ENCODE measurements around the gene UBALD1.
"Not testable (repeated sequence)": the region's sequence is repeated elsewhere in the genome, so short reads cannot be mapped to it uniquely, and the experiment has no call there.

Gene UBALD1

GRCh38 chr16:4650443-4651074, 35.9 kb upstream of the UBALD1 start:
- not testable (repeated sequence) for H3K4me3 Mint-ChIP-seq, H3K9me3 Mint-ChIP-seq, H3K27me3 Mint-ChIP-seq
- H3K36me3 Mint-ChIP-seq = peaks cover 50% of the 10 kb centered on the region
- ATAC-seq = peak; percentile 45
- H3K4me1 Mint-ChIP-seq = peaks cover 45% of the 10 kb centered on the region
- H3K27ac Mint-ChIP-seq = peak overlapping the region; percentile 71

DNA sequence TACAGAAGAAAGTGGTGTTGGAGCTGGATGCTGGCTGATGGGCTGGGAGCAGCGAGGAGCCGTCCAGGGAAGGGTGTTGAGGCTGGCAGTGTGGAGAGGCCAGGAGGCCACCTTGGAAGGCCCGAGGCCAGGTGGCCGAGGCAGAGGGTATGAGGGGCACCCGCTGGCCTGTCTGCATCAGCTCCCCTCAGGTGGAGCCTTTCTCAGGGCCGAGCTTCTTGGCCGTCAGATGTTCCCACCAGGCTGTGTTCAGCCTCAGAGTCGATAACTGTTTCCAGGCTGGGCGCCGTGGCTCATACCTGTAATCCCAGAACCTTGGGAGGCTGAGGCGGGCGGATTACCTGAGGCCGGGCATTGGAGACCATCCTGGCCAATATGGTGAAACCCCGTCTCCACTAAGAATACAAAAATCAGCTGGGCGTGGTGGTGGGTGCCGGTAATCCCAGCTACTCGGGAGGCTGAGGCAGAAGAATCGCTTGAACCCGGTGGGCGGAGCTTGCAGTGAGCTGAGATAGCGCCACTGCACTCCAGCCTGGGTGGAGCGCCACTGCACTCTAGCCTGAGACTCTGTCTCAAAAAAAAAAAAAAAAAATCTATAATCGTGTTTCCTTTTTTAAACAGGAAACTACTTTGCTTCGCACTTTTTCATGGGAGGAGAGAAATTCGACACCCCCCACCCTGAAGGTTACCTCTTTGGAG, 35.2 kb upstream of the UBALD1 start:
- H3K4me1 Mint-ChIP-seq = peaks cover 51% of the 10 kb centered on the region
- H3K36me3 Mint-ChIP-seq = peaks cover 55% of the 10 kb centered on the region
- no peak for ATAC-seq
- no peak overlapping the region for H3K4me3 Mint-ChIP-seq
- no peaks in the 10 kb centered on the region for H3K9me3 Mint-ChIP-seq
- H3K27ac Mint-ChIP-seq = peak overlapping the region; percentile 57
- no peaks in the 10 kb centered on the region for H3K27me3 Mint-ChIP-seq

DNA sequence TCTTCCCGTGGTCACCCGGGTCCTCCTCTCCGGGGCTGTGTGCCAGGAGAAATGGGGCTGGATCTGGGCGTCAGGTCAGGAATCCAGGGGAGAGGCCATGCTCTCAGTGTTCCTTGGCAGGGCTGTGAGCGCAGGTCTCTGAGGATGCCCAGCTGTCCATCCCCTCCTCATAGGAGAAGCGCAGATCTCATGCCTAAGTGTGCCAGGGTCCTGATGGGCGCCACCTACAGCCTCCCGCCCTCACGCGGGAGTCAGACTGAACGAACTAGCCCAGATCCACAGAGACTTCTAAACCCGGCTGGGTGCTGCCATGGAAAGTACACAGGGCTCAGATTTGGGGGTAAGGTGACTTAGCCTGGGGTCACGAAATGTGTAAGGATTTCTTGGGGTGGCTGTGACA, 34.2 kb upstream of the UBALD1 start:
- peak overlapping the region; percentile 37 for H3K4me3 Mint-ChIP-seq
- H3K9me3 Mint-ChIP-seq = no peaks in the 10 kb centered on the region
- H3K27ac Mint-ChIP-seq = peak overlapping the region; percentile 57
- peaks cover 55% of the 10 kb centered on the region for H3K36me3 Mint-ChIP-seq
- H3K27me3 Mint-ChIP-seq = no peaks in the 10 kb centered on the region
- H3K4me1 Mint-ChIP-seq = peaks cover 51% of the 10 kb centered on the region
- ATAC-seq = no peak

- ATAC-seq = no peak
- Mint-ChIP-seq H3K4me1 (peaks cover 45% of the 10 kb centered on the region), H3K4me3 (no peak overlapping the region), H3K27me3 (no peaks in the 10 kb centered on the region), H3K9me3 (no peaks in the 10 kb centered on the region), H3K36me3 (peaks cover 48% of the 10 kb centered on the region), H3K27ac (no peak overlapping the region)
Measured at GRCh38 chr16:4647644-4647980, 32.9 kb upstream of the UBALD1 start.

- no peaks in the 10 kb centered on the region for H3K27me3 Mint-ChIP-seq
- H3K4me1 Mint-ChIP-seq = peaks cover 39% of the 10 kb centered on the region
- H3K4me3 Mint-ChIP-seq = no peak overlapping the region
- H3K27ac Mint-ChIP-seq = no peak overlapping the region
- peaks cover 42% of the 10 kb centered on the region for H3K36me3 Mint-ChIP-seq
- no peaks in the 10 kb centered on the region for H3K9me3 Mint-ChIP-seq
- no peak for ATAC-seq
Measured at GRCh38 chr16:4646773-4647643, 32.3 kb upstream of the UBALD1 start.

DNA sequence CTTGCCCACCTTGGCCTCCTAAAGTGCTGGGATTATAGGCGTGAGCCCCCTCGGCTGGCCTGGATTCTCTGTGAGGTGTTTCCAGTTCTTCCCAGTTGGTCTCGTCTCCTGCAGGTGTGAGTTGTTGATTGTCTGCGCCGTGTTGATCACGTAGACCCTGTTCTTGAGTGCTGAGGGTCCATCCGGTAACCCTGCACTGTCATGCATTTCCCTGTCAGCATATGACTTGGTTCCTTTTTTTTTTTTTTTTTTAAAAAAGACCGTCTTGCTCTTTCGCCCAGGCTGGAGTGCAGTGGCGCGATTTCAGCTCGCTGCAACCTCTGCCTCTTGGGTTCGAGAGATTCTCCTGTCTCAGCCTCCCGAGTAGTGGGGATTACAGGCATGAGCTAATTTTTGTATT, 27.2 kb upstream of the UBALD1 start:
- H3K4me3 Mint-ChIP-seq = no peak overlapping the region
- no peak for ATAC-seq
- no peaks in the 10 kb centered on the region for H3K9me3 Mint-ChIP-seq
- H3K4me1 Mint-ChIP-seq = peaks cover 46% of the 10 kb centered on the region
- no peaks in the 10 kb centered on the region for H3K27me3 Mint-ChIP-seq
- H3K27ac Mint-ChIP-seq = no peak overlapping the region
- H3K36me3 Mint-ChIP-seq = peaks cover 13% of the 10 kb centered on the region

DNA sequence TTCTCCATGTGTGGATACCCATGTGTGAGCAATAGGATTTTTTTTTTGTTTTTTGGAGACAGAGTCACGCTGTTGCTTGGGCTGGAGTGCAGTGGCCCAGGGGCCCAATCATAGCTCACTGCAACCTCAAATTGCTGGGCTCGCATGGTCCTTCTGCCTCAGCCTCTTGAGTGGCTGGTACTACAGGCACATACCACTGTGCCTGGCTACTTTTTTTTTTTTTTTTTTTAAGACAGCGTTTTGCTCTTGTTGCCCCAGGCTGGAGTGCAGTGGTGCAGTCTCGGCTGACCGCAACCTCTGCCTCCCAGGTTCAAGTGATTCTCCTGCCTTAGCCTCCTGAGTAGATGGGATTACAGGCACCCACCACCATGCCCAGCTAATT, 26.6 kb upstream of the UBALD1 start:
- Mint-ChIP-seq H3K27ac (peak overlapping the region; percentile 31), H3K36me3 (peaks cover 13% of the 10 kb centered on the region), H3K27me3 (no peaks in the 10 kb centered on the region), H3K9me3 (no peaks in the 10 kb centered on the region), H3K4me3 (no peak overlapping the region), H3K4me1 (peaks cover 46% of the 10 kb centered on the region)
- ATAC-seq = no peak

DNA sequence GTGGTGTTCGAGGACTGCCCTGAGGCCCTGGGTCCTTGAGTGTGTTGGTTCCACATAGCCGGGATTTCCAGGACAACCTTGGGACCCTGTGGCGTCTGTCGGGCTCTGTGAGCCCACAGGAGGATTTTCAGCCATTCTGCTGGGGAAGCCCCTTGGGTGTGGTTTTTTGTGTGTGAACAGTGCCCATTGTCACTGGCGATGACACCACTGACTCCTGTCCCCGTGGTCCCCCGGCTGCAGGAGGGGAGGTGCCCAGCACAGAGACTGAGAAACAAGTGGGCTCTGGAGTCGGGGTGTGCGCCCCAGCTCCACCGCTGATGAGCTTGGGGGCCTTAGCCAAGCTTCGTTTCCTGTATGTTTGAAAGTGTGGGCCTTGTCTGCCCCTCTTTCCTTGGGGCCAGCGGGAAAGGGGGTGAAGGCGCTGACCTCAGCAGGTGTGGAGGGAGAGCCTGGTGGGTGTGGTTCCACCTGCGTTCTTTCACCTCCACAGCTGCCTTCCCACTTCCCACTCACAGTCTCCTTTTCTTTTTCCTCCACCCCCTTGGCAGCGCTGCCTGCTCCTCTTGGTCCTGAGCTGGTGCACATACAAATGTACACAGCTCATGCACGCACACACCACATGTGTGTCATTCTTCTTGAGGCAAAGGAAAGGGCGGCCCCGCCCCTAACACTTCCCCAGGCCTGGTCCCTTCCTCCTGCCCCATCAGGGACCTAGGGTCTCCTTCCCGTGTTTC, 26.1 kb upstream of the UBALD1 start:
- Mint-ChIP-seq H3K4me3 (no peak overlapping the region), H3K27me3 (no peaks in the 10 kb centered on the region), H3K4me1 (peaks cover 44% of the 10 kb centered on the region), H3K36me3 (peaks cover 13% of the 10 kb centered on the region), H3K27ac (peak overlapping the region; percentile 31), H3K9me3 (no peaks in the 10 kb centered on the region)
- ATAC-seq = no peak

- H3K27ac Mint-ChIP-seq = no peak overlapping the region
- H3K27me3 Mint-ChIP-seq = no peaks in the 10 kb centered on the region
- no peaks in the 10 kb centered on the region for H3K9me3 Mint-ChIP-seq
- ATAC-seq = no peak
- H3K4me3 Mint-ChIP-seq = no peak overlapping the region
- peaks cover 6% of the 10 kb centered on the region for H3K36me3 Mint-ChIP-seq
- H3K4me1 Mint-ChIP-seq = peaks cover 37% of the 10 kb centered on the region
Measured at GRCh38 chr16:4639899-4640509, 25.3 kb upstream of the UBALD1 start.

- H3K36me3 Mint-ChIP-seq = peaks cover 13% of the 10 kb centered on the region
- peaks cover 37% of the 10 kb centered on the region for H3K4me1 Mint-ChIP-seq
- no peak overlapping the region for H3K4me3 Mint-ChIP-seq
- ATAC-seq = no peak
- H3K9me3 Mint-ChIP-seq = no peaks in the 10 kb centered on the region
- no peak overlapping the region for H3K27ac Mint-ChIP-seq
- no peaks in the 10 kb centered on the region for H3K27me3 Mint-ChIP-seq
Measured at GRCh38 chr16:4637501-4638166, 22.9 kb upstream of the UBALD1 start.

DNA sequence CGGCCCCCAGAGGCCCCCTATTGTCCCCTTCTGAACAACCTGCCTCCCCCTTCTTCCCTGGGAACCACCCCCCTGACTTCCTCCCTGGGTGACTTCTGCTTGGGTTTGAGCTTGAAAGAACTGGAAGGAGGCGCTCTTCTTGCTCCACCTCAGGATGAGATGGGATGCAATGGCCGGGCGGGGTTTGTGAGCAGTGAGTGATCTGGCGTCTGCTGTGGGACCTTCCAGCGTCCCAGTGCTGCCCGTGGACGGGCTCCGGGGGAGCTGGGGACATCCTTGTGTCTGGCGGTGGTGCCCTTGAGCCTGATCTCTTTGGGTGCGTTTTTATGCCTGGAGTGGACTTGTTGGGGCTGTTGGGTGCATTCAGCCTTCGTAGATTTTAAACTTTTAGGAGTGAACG, 21.5 kb upstream of the UBALD1 start:
- Mint-ChIP-seq H3K4me1 (peaks cover 30% of the 10 kb centered on the region), H3K27ac (no peak overlapping the region), H3K27me3 (no peaks in the 10 kb centered on the region), H3K9me3 (no peaks in the 10 kb centered on the region), H3K36me3 (peaks cover 14% of the 10 kb centered on the region), H3K4me3 (no peak overlapping the region)
- no peak for ATAC-seq

DNA sequence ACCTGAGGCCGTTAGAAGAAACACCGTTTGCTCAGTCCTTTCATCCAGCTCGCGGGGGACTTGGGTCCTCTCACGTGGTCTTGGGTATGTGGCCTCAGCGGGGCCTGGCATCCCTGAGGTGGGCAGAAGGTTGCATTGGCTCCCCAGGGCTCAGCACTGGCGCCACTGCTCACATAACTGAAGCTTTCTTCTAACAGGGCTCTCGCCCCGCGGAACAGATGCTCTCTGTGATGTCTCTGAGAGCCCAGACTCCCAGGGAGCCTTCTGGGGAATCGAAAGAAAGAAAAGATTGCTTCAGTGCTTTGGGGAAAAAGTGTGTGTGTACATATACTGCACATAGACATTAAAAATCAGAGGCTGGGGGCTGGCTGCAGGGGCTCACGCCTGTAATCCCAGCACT, 20.1 kb upstream of the UBALD1 start:
- H3K9me3 Mint-ChIP-seq = no peaks in the 10 kb centered on the region
- H3K27me3 Mint-ChIP-seq = no peaks in the 10 kb centered on the region
- peaks cover 17% of the 10 kb centered on the region for H3K4me1 Mint-ChIP-seq
- H3K4me3 Mint-ChIP-seq = no peak overlapping the region
- H3K36me3 Mint-ChIP-seq = peaks cover 17% of the 10 kb centered on the region
- no peak for ATAC-seq
- no peak overlapping the region for H3K27ac Mint-ChIP-seq

DNA sequence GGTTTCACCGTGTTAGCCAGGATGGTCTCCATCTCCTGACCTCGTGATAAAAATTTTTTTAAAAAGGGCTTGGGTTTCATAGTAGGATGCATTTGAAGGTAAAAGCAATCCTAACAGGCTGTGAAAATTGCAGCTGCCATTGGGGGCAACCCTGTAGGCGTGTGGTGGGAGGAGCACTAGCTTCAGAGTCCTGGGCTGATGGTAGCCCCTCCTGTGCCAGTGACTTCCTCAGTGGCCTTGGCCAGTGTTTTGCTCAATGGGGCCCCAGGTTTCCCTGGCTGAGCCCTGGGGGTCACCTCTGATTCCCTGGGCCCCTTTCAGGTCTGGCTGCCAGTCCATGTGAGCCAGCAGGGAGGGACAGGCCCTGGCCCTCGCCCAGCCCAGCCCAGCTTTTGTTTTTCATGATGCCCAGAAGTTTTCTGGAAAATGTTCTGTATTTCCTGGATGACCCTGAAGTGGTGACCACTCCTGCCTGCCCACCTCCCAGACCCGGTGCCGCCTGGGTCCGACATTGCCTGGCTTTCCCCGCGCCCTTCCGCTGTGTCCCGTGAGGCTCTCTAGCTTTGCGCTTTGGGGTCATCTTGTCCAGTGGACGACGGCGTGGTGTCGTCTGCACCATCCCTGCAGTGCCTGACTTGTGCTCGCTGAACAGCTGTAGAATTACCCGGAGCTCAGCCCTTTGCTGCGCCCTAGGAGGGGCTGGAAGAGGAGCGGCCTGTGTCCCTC, 19.4 kb upstream of the UBALD1 start:
- no peak overlapping the region for H3K27ac Mint-ChIP-seq
- H3K36me3 Mint-ChIP-seq = peaks cover 18% of the 10 kb centered on the region
- no peaks in the 10 kb centered on the region for H3K27me3 Mint-ChIP-seq
- H3K4me1 Mint-ChIP-seq = peaks cover 13% of the 10 kb centered on the region
- no peak overlapping the region for H3K4me3 Mint-ChIP-seq
- no peaks in the 10 kb centered on the region for H3K9me3 Mint-ChIP-seq
- ATAC-seq = no peak

DNA sequence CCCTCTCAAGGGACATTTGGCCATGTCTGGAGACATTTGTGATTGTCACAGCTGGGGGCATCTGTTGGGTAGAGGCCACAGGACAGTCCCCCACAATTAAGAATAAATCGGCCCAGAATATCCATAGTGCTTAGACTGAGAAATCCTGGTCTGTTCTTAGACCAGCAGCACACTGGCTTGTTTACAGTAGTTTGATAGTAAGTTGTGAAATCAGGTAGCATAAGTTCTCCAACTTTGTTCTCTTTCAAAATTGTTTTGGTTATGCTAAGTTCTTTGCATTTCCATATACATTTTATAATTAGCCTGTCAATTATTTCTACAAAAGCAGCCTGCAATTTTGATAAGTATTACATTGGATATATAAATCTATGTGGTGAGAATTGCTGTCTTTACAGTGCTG, 16.8 kb upstream of the UBALD1 start:
- no peaks in the 10 kb centered on the region for H3K9me3 Mint-ChIP-seq
- peaks cover 14% of the 10 kb centered on the region for H3K4me1 Mint-ChIP-seq
- no peak overlapping the region for H3K27ac Mint-ChIP-seq
- peaks cover 22% of the 10 kb centered on the region for H3K36me3 Mint-ChIP-seq
- no peak overlapping the region for H3K4me3 Mint-ChIP-seq
- no peak for ATAC-seq
- H3K27me3 Mint-ChIP-seq = no peaks in the 10 kb centered on the region

Data from stimulated activated memory B cell treated with anti-CD40 and anti-IgM and Interleukin-4, amounts not matched to agents 10 μg/mL and 1 μg/mL and 100 μg/mL, for 72 hours (primary cell).